Tibial nerve (tissue), 4 donors: ENCODE measurements around the gene LHFPL2. TPM values are rescaled to one million over a fixed set of nuclear protein-coding genes. Genes with fewer than 3 reads are reported as not detected.

Experiments used
- DNase-seq, 2 donors: peaks; one replicate each; pipeline ENCODE4 v3.0.0-alpha.2; 2019; ENCODE audit warnings: low spot score in 2 of 2
- H3K27ac ChIP-seq, 4 donors: fragments of 200-600 bp; sonication (generic) in 3 of 4; one replicate each; pipeline ENCODE4 v1.5.1; 2017 to 2019; ENCODE audit warnings: mild to moderate bottlenecking in 1 of 4
- H3K27me3 ChIP-seq, 2 donors: fragments of 200-600 bp; sonication (generic) in 1 of 2; one replicate each; pipeline versions ENCODE4 v1.5.1 to v1.6.0; 2017 to 2019
- H3K36me3 ChIP-seq, 3 donors: fragments of 200-600 bp; sonication (generic); one replicate each; pipeline ENCODE4 v1.5.1; 2018 to 2019
- H3K4me1 ChIP-seq, 4 donors: fragments of 200-600 bp; sonication (generic) in 3 of 4; one replicate each; pipeline ENCODE4 v1.5.1; 2017 to 2019
- H3K4me3 ChIP-seq, 4 donors: fragments of 200-600 bp; sonication (generic) in 3 of 4; one replicate each; pipeline ENCODE4 v1.5.1; 2017 to 2019; ENCODE audit warnings: mild to moderate bottlenecking in 1 of 4, moderate library complexity in 1 of 4
- H3K9me3 ChIP-seq, 4 donors: fragments of 200-600 bp; sonication (generic) in 3 of 4; one replicate each; pipeline ENCODE4 v1.5.1; 2017 to 2019
- CTCF ChIP-seq, 5 experiments: fragments of 200-600 bp in 3 of 5; fragments of 450-650 bp in 2 of 5; sonication (generic) in 3 of 5; IDR thresholded peaks; one replicate each; pipeline ENCODE4 v1.5.1; 2016 to 2019; ENCODE audit warnings: antibody characterized with exemption in 5 of 5, mild to moderate bottlenecking in 3 of 5, moderate library complexity in 2 of 5
- EP300 ChIP-seq, 2 donors: sonication (generic); formaldehyde crosslinking; IDR thresholded peaks; one replicate each; pipeline ENCODE4 v1.6.1; 2017; ENCODE audit warnings: antibody characterized with exemption in 2 of 2, mild to moderate bottlenecking in 1 of 2
- POLR2A ChIP-seq, 2 donors: fragments of 450-650 bp; IDR thresholded peaks; one replicate each; pipeline ENCODE4 v1.6.1; 2017; ENCODE audit warnings: antibody characterized with exemption in 2 of 2, mild to moderate bottlenecking in 2 of 2, moderate library complexity in 2 of 2
- WGBS, 2 donors: methylation state at CpG; one replicate each; pipeline ENCODE4 v1.1.5; 2018; 5-methylcytosine and 5-hydroxymethylcytosine counted together
- total RNA-seq, 4 donors: library from RNA; depleted of rRNA; stranded (reverse); fragments of >200 nt; gene quantifications; one replicate each; pipeline ENCODE4 v1.1.0, GENCODE V29; 2016

LHFPL2 gene
- total RNA-seq, 4 donors from 2014 or later: 19.7 to 48.9 (median 27.4) TPM

DNA sequence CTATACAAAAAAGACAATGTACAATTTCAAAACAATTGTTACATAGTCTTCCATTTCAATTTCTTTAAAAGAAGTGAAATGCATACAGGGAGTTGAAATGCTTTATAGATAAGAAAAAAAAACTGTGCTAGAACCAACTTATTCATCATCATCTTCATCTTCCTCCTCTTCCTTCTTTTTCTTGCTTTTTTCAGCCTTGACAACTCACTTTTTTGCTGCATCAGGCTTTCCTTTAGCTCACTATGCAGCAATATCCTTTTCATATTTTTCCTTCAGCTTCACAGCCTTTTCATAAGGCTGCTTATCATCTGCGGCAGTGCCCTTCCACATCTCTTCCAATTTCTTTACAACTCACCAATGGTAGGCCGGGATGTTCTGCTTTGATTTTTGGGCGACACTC lies 4.4 kb downstream of the LHFPL2 start:
- no peak overlapping the region for H3K27ac ChIP-seq
- H3K4me3 ChIP-seq: no peak overlapping the region
- H3K4me1 ChIP-seq: peaks cover 0 to 57% (median 26%) of the 10 kb centered on the region in 4 donors
- H3K9me3 ChIP-seq: no peaks in the 10 kb centered on the region
- no peak for DNase-seq
- 94% methylated on average over 3 of the region's 3 CpGs for WGBS, 2 donors
- TF ChIP-seq CTCF (IDR thresholded peaks at IDR 0.05) (no peak), EP300 (IDR thresholded peaks at IDR 0.05) (no peak), POLR2A (IDR thresholded peaks at IDR 0.05) (no peak)
- H3K36me3 ChIP-seq: no peaks in the 10 kb centered on the region
- no peaks in the 10 kb centered on the region for H3K27me3 ChIP-seq

GRCh38 chr5:78642701-78643100 lies 5.9 kb downstream of the LHFPL2 start:
- TF ChIP-seq POLR2A (IDR thresholded peaks at IDR 0.05): no peak
- no peak for TF ChIP-seq EP300 (IDR thresholded peaks at IDR 0.05)
- no peak for TF ChIP-seq CTCF (IDR thresholded peaks at IDR 0.05)
- Histone ChIP-seq H3K27ac (no peak overlapping the region), H3K36me3 (no peaks in the 10 kb centered on the region), H3K9me3 (no peaks in the 10 kb centered on the region), H3K4me1 (peaks cover 0 to 69% (median 28%) of the 10 kb centered on the region in 4 donors), H3K4me3 (no peak overlapping the region), H3K27me3 (no peaks in the 10 kb centered on the region)
- WGBS, 2 donors: 92 to 100% methylated on average over 1 of the region's 1 CpG
- DNase-seq: no peak

DNA sequence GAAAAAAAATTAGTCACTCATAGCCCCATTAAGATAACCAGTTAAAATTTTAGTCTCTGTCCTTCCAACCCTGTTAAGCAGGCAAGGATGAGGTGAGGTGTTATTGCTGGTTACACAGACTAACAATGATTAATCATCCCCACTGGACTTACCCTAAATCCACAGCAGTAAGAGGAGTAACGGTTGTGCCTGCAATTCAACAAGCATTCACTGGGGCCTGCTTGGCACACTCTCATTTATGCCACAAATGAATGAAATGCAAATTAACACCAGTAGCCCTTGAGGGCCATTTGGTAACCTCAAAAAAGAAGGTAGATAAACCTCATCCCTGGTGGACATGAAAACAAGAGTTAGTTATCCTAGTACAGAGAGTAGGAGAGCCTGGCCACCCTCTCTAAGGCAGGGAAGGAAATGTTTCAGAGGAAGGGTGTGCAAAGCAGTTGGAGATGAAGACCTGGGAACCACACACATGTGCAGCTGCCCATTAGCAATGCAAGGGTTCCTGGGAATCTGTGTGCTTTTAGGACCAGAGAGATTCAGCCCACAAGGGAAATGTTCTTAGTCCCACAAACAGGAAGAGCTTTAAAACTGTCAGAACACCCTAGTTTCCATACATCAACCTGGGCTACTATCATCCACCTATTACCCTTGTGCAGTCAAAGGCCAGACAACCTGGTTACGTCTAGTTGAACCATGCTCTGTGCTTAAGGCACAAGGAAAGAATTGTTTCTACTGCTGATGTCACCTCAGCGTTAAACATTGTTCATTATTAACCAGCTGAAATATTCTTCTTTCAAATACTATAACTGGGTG lies 7.7 kb downstream of the LHFPL2 start:
- Histone ChIP-seq H3K9me3 (no peaks in the 10 kb centered on the region), H3K27ac (peak overlapping the region in 1 of 4 donors; percentile 10), H3K4me1 (peaks cover 0 to 66% (median 22%) of the 10 kb centered on the region in 4 donors), H3K4me3 (no peak overlapping the region), H3K27me3 (no peaks in the 10 kb centered on the region), H3K36me3 (no peaks in the 10 kb centered on the region)
- no peak for DNase-seq
- TF ChIP-seq CTCF (IDR thresholded peaks at IDR 0.05): no peak
- no peak for TF ChIP-seq EP300 (IDR thresholded peaks at IDR 0.05)
- TF ChIP-seq POLR2A (IDR thresholded peaks at IDR 0.05): no peak
- WGBS, 2 donors: 46 to 55% methylated on average over 3 of the region's 3 CpGs

- Histone ChIP-seq H3K9me3 (no peaks in the 10 kb centered on the region), H3K4me1 (peaks cover 0 to 64% (median 21%) of the 10 kb centered on the region in 4 donors), H3K4me3 (no peak overlapping the region), H3K27me3 (no peaks in the 10 kb centered on the region), H3K27ac (peak overlapping the region in 1 of 4 donors; percentile 26), H3K36me3 (no peaks in the 10 kb centered on the region)
- DNase-seq: no peak
- WGBS, 2 donors: 32 to 45% methylated on average over 2 of the region's 2 CpGs
- TF ChIP-seq CTCF (IDR thresholded peaks at IDR 0.05): no peak
- no peak for TF ChIP-seq POLR2A (IDR thresholded peaks at IDR 0.05)
- no peak for TF ChIP-seq EP300 (IDR thresholded peaks at IDR 0.05)
These were observed 8.8 kb downstream of the LHFPL2 start for GRCh38 chr5:78639791-78640190.

GRCh38 chr5:78638973-78639669 lies 9.5 kb downstream of the LHFPL2 start:
- H3K4me1 ChIP-seq: peaks cover 0 to 64% (median 21%) of the 10 kb centered on the region in 4 donors
- H3K36me3 ChIP-seq: no peaks in the 10 kb centered on the region
- peak overlapping the region in 3 of 4 donors; percentile 52 to 76 (median 65) for H3K27ac ChIP-seq
- no peak for DNase-seq
- TF ChIP-seq CTCF (IDR thresholded peaks at IDR 0.05) (no peak), POLR2A (IDR thresholded peaks at IDR 0.05) (no peak), EP300 (IDR thresholded peaks at IDR 0.05) (no peak)
- no peaks in the 10 kb centered on the region for H3K27me3 ChIP-seq
- no peak overlapping the region for H3K4me3 ChIP-seq
- 46 to 53% methylated on average over 4 of the region's 4 CpGs for WGBS, 2 donors
- H3K9me3 ChIP-seq: no peaks in the 10 kb centered on the region
